Parathyroid adenoma (tissue), 2 donors: ENCODE results near the gene MYO1D.
"Not testable (repeated sequence)": the region's sequence is repeated elsewhere in the genome, so short reads cannot be mapped to it uniquely, and the experiment has no call there.

Experiments
- H2AFZ ChIP-seq: fragments of 300-600 bp; sonication (generic); one replicate; pipeline ENCODE4 v1.7.0; 2017; ENCODE audit warnings: antibody characterized with exemption, mild to moderate bottlenecking
- H3K27ac ChIP-seq: fragments of 300-600 bp; sonication (generic); one replicate; pipeline ENCODE4 v1.7.0; 2017
- H3K27me3 ChIP-seq: fragments of 300-600 bp; sonication (generic); one replicate; pipeline ENCODE4 v1.7.0; 2017; ENCODE audit warnings: low read length; ENCODE audit not compliant: control insufficient read depth, insufficient read depth
- H3K36me3 ChIP-seq: fragments of 300-600 bp; sonication (generic); one replicate; pipeline ENCODE4 v1.7.0; 2017; ENCODE audit warnings: low read length; ENCODE audit not compliant: control insufficient read depth, insufficient read depth
- H3K4me1 ChIP-seq: fragments of 300-600 bp; sonication (generic); one replicate; pipeline ENCODE4 v1.7.0; 2017; ENCODE audit warnings: control low read depth
- H3K4me2 ChIP-seq: fragments of 300-600 bp; sonication (generic); one replicate; pipeline ENCODE4 v1.7.0; 2017; ENCODE audit warnings: low read length
- H3K4me3 ChIP-seq: fragments of 300-600 bp; sonication (generic); one replicate; pipeline ENCODE4 v1.7.0; 2017; ENCODE audit warnings: low read depth, low read length
- H3K79me2 ChIP-seq: fragments of 300-600 bp; sonication (generic); one replicate; pipeline ENCODE4 v1.7.0; 2017; ENCODE audit warnings: control low read depth
- H3K9ac ChIP-seq: fragments of 300-600 bp; sonication (generic); one replicate; pipeline ENCODE4 v1.7.0; 2017; ENCODE audit warnings: mild to moderate bottlenecking
- H3K9me3 ChIP-seq: fragments of 300-600 bp; sonication (generic); one replicate; pipeline ENCODE4 v1.7.0; 2017; ENCODE audit warnings: low read length; ENCODE audit not compliant: control insufficient read depth
- TF ChIP-seq, protein P1 (sequence below): fragments of 300-600 bp; sonication (generic); IDR thresholded peaks from one replicate; pipeline ENCODE4 v1.7.0; 2017; ENCODE audit warnings: antibody characterized with exemption, mild to moderate bottlenecking
- donor health status: primary hyperparathyroidism.

MYO1D gene

GRCh38 chr17:32896647-32897258 lies 19.8 kb upstream of the MYO1D start:
- H3K27ac ChIP-seq, result no peak overlapping the region
- no peak overlapping the region for H3K9ac ChIP-seq
- no peak overlapping the region for H3K4me2 ChIP-seq
- H3K79me2 ChIP-seq, result no peaks in the 10 kb centered on the region
- no peak overlapping the region for H3K4me3 ChIP-seq
- H2AFZ ChIP-seq, result no peak overlapping the region
- H3K27me3 ChIP-seq, result no peaks in the 10 kb centered on the region
- no peaks in the 10 kb centered on the region for H3K9me3 ChIP-seq
- H3K4me1 ChIP-seq, result no peaks in the 10 kb centered on the region
- H3K36me3 ChIP-seq, result no peaks in the 10 kb centered on the region
- TF ChIP-seq, protein P1, sequence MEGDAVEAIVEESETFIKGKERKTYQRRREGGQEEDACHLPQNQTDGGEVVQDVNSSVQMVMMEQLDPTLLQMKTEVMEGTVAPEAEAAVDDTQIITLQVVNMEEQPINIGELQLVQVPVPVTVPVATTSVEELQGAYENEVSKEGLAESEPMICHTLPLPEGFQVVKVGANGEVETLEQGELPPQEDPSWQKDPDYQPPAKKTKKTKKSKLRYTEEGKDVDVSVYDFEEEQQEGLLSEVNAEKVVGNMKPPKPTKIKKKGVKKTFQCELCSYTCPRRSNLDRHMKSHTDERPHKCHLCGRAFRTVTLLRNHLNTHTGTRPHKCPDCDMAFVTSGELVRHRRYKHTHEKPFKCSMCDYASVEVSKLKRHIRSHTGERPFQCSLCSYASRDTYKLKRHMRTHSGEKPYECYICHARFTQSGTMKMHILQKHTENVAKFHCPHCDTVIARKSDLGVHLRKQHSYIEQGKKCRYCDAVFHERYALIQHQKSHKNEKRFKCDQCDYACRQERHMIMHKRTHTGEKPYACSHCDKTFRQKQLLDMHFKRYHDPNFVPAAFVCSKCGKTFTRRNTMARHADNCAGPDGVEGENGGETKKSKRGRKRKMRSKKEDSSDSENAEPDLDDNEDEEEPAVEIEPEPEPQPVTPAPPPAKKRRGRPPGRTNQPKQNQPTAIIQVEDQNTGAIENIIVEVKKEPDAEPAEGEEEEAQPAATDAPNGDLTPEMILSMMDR, result no peak

GRCh38 chr17:32894245-32894644 lies 17.3 kb upstream of the MYO1D start:
- Histone ChIP-seq H3K4me1 (no peaks in the 10 kb centered on the region), H3K27me3 (no peaks in the 10 kb centered on the region), H3K4me2 (no peak overlapping the region), H3K79me2 (no peaks in the 10 kb centered on the region), H2AFZ (no peak overlapping the region), H3K4me3 (no peak overlapping the region), H3K27ac (no peak overlapping the region), H3K9me3 (no peaks in the 10 kb centered on the region), H3K9ac (no peak overlapping the region), H3K36me3 (no peaks in the 10 kb centered on the region)
- TF ChIP-seq, protein P1, result no peak

DNA sequence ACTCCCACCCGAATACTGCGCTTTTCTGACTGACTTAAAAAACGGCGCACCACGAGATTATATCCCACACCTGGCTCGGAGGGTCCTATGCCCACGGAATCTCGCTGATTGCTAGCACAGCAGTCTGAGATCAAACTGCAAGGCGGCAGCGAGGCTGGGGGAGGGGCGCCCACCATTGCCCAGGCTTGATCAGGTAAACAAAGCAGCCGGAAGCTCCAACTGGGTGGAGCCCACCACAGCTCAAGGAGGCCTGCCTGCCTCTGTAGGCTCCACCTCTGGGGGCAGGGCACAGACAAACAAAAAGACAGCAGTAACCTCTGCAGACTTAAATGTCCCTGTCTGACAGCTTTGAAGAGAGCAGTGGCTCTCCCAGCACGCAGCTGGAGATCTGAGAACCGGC lies 10.5 kb upstream of the MYO1D start:
- not testable (repeated sequence) for H3K9me3 ChIP-seq, H3K4me2 ChIP-seq, H3K4me1 ChIP-seq, H3K9ac ChIP-seq, H3K79me2 ChIP-seq, H3K36me3 ChIP-seq, H3K4me3 ChIP-seq, H2AFZ ChIP-seq, H3K27me3 ChIP-seq, H3K27ac ChIP-seq

GRCh38 chr17:32886951-32887350 lies 10.0 kb upstream of the MYO1D start:
- H3K4me1 ChIP-seq, H3K36me3 ChIP-seq, H3K79me2 ChIP-seq, H3K9ac ChIP-seq, H3K9me3 ChIP-seq, H2AFZ ChIP-seq, H3K27ac ChIP-seq, H3K4me3 ChIP-seq, H3K27me3 ChIP-seq, H3K4me2 ChIP-seq: not testable (repeated sequence)

- TF ChIP-seq, protein P1, result no peak
- Histone ChIP-seq H3K4me2 (no peak overlapping the region), H3K9me3 (no peaks in the 10 kb centered on the region), H3K4me3 (no peak overlapping the region), H3K36me3 (no peaks in the 10 kb centered on the region), H3K27me3 (no peaks in the 10 kb centered on the region), H3K9ac (no peak overlapping the region), H3K4me1 (no peaks in the 10 kb centered on the region), H2AFZ (no peak overlapping the region), H3K79me2 (no peaks in the 10 kb centered on the region), H3K27ac (no peak overlapping the region)
These were observed 5.8 kb upstream of the MYO1D start for GRCh38 chr17:32882734-32883133.

- Histone ChIP-seq H3K4me1 (no peaks in the 10 kb centered on the region), H3K9ac (no peak overlapping the region), H3K27me3 (no peaks in the 10 kb centered on the region), H3K4me3 (no peak overlapping the region), H3K36me3 (no peaks in the 10 kb centered on the region), H3K79me2 (no peaks in the 10 kb centered on the region), H2AFZ (no peak overlapping the region), H3K27ac (no peak overlapping the region), H3K4me2 (no peak overlapping the region), H3K9me3 (no peaks in the 10 kb centered on the region)
- TF ChIP-seq, protein P1, result no peak
These were observed 5.1 kb upstream of the MYO1D start for GRCh38 chr17:32882029-32882428.
